SU-DHL-6 (cell line): ENCODE measurements around the gene ABCF1.

ENCODE experiments used
- EZH2phosphoT487 ChIP-seq: fragments of 200-600 bp; sonication (generic), shearing (Covaris generic); conservative IDR thresholded peaks from 2 replicates; pipeline ENCODE4 v1.6.1; 2018; ENCODE audit warnings: mild to moderate bottlenecking, antibody characterized with exemption, low read length, moderate library complexity, mixed read lengths
- TF ChIP-seq, protein P1 (sequence below): fragments of 200-600 bp; sonication (generic); IDR thresholded peaks from one replicate; pipeline ENCODE4 v1.5.1; 2017; ENCODE audit warnings: antibody characterized with exemption, mild to moderate bottlenecking, low read length, moderate library complexity; ENCODE audit not compliant: insufficient read depth, poor library complexity, severe bottlenecking

DNA sequence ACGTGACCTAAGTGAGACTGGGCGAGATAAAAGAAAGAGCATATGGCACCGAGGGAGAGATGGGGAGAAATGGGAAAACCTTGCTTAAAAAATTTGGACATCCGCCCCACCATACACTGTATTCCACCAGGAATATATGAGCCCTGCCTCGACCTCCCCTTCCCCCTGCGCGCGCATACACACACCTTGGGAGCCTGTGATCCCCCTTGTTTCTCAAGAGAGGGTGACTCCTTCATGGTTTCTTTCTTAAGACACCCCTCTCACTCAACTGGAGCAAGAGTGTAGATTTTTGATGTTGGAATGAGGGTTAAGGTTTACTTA lies 480 bp downstream of the ABCF1 start:
- no peak for TF ChIP-seq EZH2phosphoT487
- TF ChIP-seq, protein P1, sequence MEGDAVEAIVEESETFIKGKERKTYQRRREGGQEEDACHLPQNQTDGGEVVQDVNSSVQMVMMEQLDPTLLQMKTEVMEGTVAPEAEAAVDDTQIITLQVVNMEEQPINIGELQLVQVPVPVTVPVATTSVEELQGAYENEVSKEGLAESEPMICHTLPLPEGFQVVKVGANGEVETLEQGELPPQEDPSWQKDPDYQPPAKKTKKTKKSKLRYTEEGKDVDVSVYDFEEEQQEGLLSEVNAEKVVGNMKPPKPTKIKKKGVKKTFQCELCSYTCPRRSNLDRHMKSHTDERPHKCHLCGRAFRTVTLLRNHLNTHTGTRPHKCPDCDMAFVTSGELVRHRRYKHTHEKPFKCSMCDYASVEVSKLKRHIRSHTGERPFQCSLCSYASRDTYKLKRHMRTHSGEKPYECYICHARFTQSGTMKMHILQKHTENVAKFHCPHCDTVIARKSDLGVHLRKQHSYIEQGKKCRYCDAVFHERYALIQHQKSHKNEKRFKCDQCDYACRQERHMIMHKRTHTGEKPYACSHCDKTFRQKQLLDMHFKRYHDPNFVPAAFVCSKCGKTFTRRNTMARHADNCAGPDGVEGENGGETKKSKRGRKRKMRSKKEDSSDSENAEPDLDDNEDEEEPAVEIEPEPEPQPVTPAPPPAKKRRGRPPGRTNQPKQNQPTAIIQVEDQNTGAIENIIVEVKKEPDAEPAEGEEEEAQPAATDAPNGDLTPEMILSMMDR, result no peak
